HepG2 (cell line): ENCODE data around the gene NUDT3. TPM values are rescaled to one million over a fixed set of nuclear protein-coding genes. Genes with fewer than 3 reads are reported as not detected.

Source experiments
- NFKB2 ChIP-seq: sonication (generic); formaldehyde crosslinking; IDR thresholded peaks from 2 replicates; pipeline ENCODE4 v1.4.0; 2020; ENCODE audit warnings: missing genetic modification reagents, borderline replicate concordance
- NPAS2 ChIP-seq: sonication (generic); formaldehyde crosslinking; IDR thresholded peaks from 2 replicates; pipeline ENCODE4 v1.8.0; 2022; ENCODE audit warnings: mild to moderate bottlenecking, missing genetic modification reagents, borderline replicate concordance
- PAWR ChIP-seq: sonication (generic); formaldehyde crosslinking; IDR thresholded peaks from 2 replicates; pipeline ENCODE4 v1.4.0; 2020; ENCODE audit warnings: missing genetic modification reagents, mild to moderate bottlenecking, borderline replicate concordance
- SYNCRIP ChIP-seq: fragments of 200-400 bp; formaldehyde crosslinking; IDR thresholded peaks from 2 replicates; pipeline ENCODE4 v1.6.1; 2018; ENCODE audit warnings: mild to moderate bottlenecking, low read depth, low read length; ENCODE audit not compliant: insufficient read depth
- THAP11 ChIP-seq: IDR thresholded peaks from 2 replicates; pipeline ENCODE4 v1.6.1; 2016; ENCODE audit warnings: missing biosample characterization, missing genetic modification reagents
- TRIM24 ChIP-seq: sonication (generic); formaldehyde crosslinking; IDR thresholded peaks from 2 replicates; pipeline ENCODE4 v1.8.0; 2022; ENCODE audit warnings: mild to moderate bottlenecking, missing genetic modification reagents
- ZBTB7A ChIP-seq: sonication (generic); formaldehyde crosslinking; IDR thresholded peaks from 2 replicates; pipeline ENCODE4 v1.8.0; 2022; ENCODE audit warnings: mild to moderate bottlenecking, missing genetic modification reagents
- ZMYM3 ChIP-seq: sonication (generic); formaldehyde crosslinking; IDR thresholded peaks from 2 replicates; pipeline ENCODE4 v1.5.1; 2020; ENCODE audit warnings: mild to moderate bottlenecking, missing genetic modification reagents
- ZNF296 ChIP-seq: sonication (generic); formaldehyde crosslinking; conservative IDR thresholded peaks from 2 replicates; pipeline ENCODE4 v1.5.0; 2020; ENCODE audit warnings: mild to moderate bottlenecking, missing genetic modification reagents
- ZNF441 ChIP-seq: sonication (generic); formaldehyde crosslinking; IDR thresholded peaks from 2 replicates; pipeline ENCODE4 v1.7.0; 2021; ENCODE audit warnings: missing genetic modification reagents, borderline replicate concordance
- ZNF496 ChIP-seq: sonication (generic); formaldehyde crosslinking; IDR thresholded peaks from 2 replicates; pipeline ENCODE4 v1.8.1; 2023; ENCODE audit warnings: mild to moderate bottlenecking, moderate library complexity, missing genetic modification reagents; ENCODE audit not compliant: insufficient replicate concordance
- ZNF792 ChIP-seq: IDR thresholded peaks from 2 replicates; pipeline ENCODE4 v1.6.1; 2016
- ZSCAN30 ChIP-seq: sonication (generic); formaldehyde crosslinking; IDR thresholded peaks from 2 replicates; pipeline ENCODE4 v1.5.0; 2020; ENCODE audit warnings: mild to moderate bottlenecking, missing genetic modification reagents
- polyA plus RNA-seq, 8 experiments: library from polyadenylated mRNA; depleted of rRNA in 3 of 8; stranded (reverse) in 7 of 8; unstranded in 1 of 8; fragments of >200 nt; fragmentation: Illumina TruSeq in 4 of 8; extraction: Trizol in 4 of 8; gene quantifications; 2 replicates each; pipeline versions ENCODE4 v1.2.1 to v1.2.3, GENCODE V29; 2011 to 2016; ENCODE audit warnings: low read depth in 4 of 8, missing spikeins in 1 of 8, mixed read lengths in 1 of 8; ENCODE audit not compliant: insufficient read depth in 1 of 8
- total RNA-seq, 5 experiments: library from RNA; depleted of rRNA; stranded (reverse); fragments of >200 nt; fragmentation: Illumina TruSeq; extraction: Trizol; gene quantifications; 2 replicates each; pipeline ENCODE4 v1.2.3, GENCODE V29; 2016; ENCODE audit warnings: low read depth in 1 of 5
- TF ChIP-seq, protein P1 (sequence below): sonication (generic); formaldehyde crosslinking; IDR thresholded peaks from 2 replicates; pipeline ENCODE4 v1.4.0; 2020; ENCODE audit warnings: mild to moderate bottlenecking, missing genetic modification reagents, borderline replicate concordance
- TF ChIP-seq, protein P2 (sequence below): IDR thresholded peaks from 2 replicates; pipeline ENCODE4 v1.6.1; 2012; ENCODE audit warnings: inconsistent platforms
- TF ChIP-seq, protein P3 (sequence below): sonication (generic); formaldehyde crosslinking; IDR thresholded peaks from 2 replicates; pipeline ENCODE4 v1.5.1; 2020; ENCODE audit warnings: mild to moderate bottlenecking, moderate library complexity, missing genetic modification reagents
- TF ChIP-seq, protein P4 (sequence below): sonication (generic); formaldehyde crosslinking; conservative IDR thresholded peaks from 2 replicates; pipeline ENCODE4 v1.8.0; 2022; ENCODE audit warnings: low read depth, missing genetic modification reagents
- TF ChIP-seq, protein P5 (sequence below): sonication (generic); formaldehyde crosslinking; IDR thresholded peaks from 2 replicates; pipeline ENCODE4 v1.5.0; 2020; ENCODE audit warnings: mild to moderate bottlenecking, missing genetic modification reagents, moderate library complexity

NUDT3 gene
- total and polyA plus RNA-seq, 2 of the 13 experiments (the other 11 are each of a cell fraction or from before 2014, with no cell fraction given) = 20.2 to 20.6 TPM

DNA sequence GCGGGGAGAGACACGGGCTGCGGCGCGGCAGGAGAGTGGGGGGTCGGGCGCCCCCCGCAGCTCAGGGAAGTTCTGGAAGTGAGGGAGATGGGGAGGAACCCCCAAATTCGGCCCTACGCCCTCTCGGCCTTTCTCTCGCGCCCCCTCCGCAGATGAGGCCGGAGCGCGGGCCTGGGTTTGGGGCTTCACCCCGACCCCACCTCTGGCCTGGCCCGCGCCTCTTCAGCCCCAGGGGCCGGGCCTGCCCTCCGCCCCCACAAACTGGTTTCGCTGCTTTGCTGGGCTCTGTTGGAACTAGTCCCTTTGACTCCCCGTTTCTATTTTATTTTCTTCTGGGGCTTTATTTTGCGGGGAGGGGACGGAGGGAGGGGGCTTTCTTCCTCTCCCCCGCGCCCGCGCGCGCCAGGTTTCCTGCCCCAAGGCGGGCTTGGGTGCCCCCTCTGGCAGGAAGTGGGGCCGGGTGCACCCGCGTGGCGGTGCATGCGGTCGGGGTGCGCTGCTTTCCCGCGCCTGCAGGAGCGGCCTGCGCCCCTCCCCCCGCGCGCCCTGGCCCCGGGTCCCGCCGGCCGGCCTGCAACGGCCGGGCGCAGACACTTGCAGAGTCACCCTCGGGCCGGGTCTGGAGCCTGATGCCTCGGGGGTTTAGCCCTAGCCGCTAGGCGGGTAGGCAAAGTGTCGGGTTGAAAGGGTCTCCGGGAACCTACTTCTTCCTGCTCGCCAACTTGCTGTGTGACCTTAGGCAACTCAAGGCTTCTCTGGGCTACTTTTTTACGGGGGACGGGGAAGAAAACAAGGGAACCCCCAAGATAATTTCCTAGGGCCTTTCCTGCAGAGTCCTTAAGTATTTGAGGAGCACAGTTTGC lies 154.5 kb downstream of the NUDT3 start (continued):
- TF ChIP-seq, protein P1, sequence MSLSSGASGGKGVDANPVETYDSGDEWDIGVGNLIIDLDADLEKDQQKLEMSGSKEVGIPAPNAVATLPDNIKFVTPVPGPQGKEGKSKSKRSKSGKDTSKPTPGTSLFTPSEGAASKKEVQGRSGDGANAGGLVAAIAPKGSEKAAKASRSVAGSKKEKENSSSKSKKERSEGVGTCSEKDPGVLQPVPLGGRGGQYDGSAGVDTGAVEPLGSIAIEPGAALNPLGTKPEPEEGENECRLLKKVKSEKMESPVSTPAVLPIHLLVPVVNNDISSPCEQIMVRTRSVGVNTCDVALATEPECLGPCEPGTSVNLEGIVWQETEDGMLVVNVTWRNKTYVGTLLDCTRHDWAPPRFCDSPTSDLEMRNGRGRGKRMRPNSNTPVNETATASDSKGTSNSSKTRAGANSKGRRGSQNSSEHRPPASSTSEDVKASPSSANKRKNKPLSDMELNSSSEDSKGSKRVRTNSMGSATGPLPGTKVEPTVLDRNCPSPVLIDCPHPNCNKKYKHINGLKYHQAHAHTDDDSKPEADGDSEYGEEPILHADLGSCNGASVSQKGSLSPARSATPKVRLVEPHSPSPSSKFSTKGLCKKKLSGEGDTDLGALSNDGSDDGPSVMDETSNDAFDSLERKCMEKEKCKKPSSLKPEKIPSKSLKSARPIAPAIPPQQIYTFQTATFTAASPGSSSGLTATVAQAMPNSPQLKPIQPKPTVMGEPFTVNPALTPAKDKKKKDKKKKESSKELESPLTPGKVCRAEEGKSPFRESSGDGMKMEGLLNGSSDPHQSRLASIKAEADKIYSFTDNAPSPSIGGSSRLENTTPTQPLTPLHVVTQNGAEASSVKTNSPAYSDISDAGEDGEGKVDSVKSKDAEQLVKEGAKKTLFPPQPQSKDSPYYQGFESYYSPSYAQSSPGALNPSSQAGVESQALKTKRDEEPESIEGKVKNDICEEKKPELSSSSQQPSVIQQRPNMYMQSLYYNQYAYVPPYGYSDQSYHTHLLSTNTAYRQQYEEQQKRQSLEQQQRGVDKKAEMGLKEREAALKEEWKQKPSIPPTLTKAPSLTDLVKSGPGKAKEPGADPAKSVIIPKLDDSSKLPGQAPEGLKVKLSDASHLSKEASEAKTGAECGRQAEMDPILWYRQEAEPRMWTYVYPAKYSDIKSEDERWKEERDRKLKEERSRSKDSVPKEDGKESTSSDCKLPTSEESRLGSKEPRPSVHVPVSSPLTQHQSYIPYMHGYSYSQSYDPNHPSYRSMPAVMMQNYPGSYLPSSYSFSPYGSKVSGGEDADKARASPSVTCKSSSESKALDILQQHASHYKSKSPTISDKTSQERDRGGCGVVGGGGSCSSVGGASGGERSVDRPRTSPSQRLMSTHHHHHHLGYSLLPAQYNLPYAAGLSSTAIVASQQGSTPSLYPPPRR = peak; percentile 68; the same call in 1 of the 2 replicates
- TF ChIP-seq ZNF296 (CRISPR knock-in tag) (peak; percentile 88; the same call in 1 of the 2 replicates), ZNF792 (CRISPR knock-in tag) (peak; percentile 97), NPAS2 (CRISPR knock-in tag) (no peak), ZSCAN30 (CRISPR knock-in tag) (no peak), ZMYM3 (CRISPR knock-in tag) (peak; percentile 63; the same call in 1 of the 2 replicates), SYNCRIP (no peak), PAWR (CRISPR knock-in tag) (no peak), ZNF441 (CRISPR knock-in tag) (peak; percentile 96), NFKB2 (CRISPR knock-in tag) (peak; percentile 98), ZBTB7A (peak; percentile 94), TRIM24 (CRISPR knock-in tag) (peak; percentile 70; the same call in 1 of the 2 replicates), ZNF496 (CRISPR knock-in tag) (no peak), THAP11 (CRISPR knock-in tag) (peak; percentile 75)
- TF ChIP-seq, protein P2, sequence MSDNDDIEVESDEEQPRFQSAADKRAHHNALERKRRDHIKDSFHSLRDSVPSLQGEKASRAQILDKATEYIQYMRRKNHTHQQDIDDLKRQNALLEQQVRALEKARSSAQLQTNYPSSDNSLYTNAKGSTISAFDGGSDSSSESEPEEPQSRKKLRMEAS = peak; percentile 100
- TF ChIP-seq, protein P3, sequence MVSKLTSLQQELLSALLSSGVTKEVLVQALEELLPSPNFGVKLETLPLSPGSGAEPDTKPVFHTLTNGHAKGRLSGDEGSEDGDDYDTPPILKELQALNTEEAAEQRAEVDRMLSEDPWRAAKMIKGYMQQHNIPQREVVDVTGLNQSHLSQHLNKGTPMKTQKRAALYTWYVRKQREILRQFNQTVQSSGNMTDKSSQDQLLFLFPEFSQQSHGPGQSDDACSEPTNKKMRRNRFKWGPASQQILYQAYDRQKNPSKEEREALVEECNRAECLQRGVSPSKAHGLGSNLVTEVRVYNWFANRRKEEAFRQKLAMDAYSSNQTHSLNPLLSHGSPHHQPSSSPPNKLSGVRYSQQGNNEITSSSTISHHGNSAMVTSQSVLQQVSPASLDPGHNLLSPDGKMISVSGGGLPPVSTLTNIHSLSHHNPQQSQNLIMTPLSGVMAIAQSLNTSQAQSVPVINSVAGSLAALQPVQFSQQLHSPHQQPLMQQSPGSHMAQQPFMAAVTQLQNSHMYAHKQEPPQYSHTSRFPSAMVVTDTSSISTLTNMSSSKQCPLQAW = peak; percentile 15; the same call in 1 of the 2 replicates
- TF ChIP-seq, protein P4, sequence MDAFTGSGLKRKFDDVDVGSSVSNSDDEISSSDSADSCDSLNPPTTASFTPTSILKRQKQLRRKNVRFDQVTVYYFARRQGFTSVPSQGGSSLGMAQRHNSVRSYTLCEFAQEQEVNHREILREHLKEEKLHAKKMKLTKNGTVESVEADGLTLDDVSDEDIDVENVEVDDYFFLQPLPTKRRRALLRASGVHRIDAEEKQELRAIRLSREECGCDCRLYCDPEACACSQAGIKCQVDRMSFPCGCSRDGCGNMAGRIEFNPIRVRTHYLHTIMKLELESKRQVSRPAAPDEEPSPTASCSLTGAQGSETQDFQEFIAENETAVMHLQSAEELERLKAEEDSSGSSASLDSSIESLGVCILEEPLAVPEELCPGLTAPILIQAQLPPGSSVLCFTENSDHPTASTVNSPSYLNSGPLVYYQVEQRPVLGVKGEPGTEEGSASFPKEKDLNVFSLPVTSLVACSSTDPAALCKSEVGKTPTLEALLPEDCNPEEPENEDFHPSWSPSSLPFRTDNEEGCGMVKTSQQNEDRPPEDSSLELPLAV (CRISPR knock-in tag) = 0 out of 2 replicates have a peak, but pooled peaks have one; percentile 78
- TF ChIP-seq, protein P5, sequence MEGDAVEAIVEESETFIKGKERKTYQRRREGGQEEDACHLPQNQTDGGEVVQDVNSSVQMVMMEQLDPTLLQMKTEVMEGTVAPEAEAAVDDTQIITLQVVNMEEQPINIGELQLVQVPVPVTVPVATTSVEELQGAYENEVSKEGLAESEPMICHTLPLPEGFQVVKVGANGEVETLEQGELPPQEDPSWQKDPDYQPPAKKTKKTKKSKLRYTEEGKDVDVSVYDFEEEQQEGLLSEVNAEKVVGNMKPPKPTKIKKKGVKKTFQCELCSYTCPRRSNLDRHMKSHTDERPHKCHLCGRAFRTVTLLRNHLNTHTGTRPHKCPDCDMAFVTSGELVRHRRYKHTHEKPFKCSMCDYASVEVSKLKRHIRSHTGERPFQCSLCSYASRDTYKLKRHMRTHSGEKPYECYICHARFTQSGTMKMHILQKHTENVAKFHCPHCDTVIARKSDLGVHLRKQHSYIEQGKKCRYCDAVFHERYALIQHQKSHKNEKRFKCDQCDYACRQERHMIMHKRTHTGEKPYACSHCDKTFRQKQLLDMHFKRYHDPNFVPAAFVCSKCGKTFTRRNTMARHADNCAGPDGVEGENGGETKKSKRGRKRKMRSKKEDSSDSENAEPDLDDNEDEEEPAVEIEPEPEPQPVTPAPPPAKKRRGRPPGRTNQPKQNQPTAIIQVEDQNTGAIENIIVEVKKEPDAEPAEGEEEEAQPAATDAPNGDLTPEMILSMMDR (CRISPR knock-in tag) = peak; percentile 71
